BLaER1 treated with 17β-estradiol and CSF1 and Interleukin-3, amounts not matched to agents 10 nM and 100 nM (cell line): ENCODE data around the gene CIZ1.

Source experiments
- H3K27ac ChIP-seq, 11 experiments: shearing (Covaris generic); formaldehyde crosslinking; 2 replicates each; pipeline ENCODE4 v1.8.1; 2022
- H3K27me3 ChIP-seq, 11 experiments: shearing (Covaris generic); formaldehyde crosslinking; 2 replicates each; pipeline ENCODE4 v1.8.1; 2022
- H3K36me3 ChIP-seq, 11 experiments: shearing (Covaris generic); formaldehyde crosslinking; 2 replicates each; pipeline ENCODE4 v1.8.1; 2022
- H3K4me1 ChIP-seq, 10 experiments: shearing (Covaris generic); formaldehyde crosslinking; 2 replicates each; pipeline ENCODE4 v1.8.1; 2022
- H3K4me2 ChIP-seq, 11 experiments: shearing (Covaris generic); formaldehyde crosslinking; 2 replicates each; pipeline ENCODE4 v1.8.1; 2022
- H3K4me3 ChIP-seq, 10 experiments: shearing (Covaris generic); formaldehyde crosslinking; 2 replicates each; pipeline ENCODE4 v1.8.1; 2022
- H3K9ac ChIP-seq, 11 experiments: shearing (Covaris generic); formaldehyde crosslinking; 2 replicates each; pipeline ENCODE4 v1.8.1; 2022
- H3K9me3 ChIP-seq, 11 experiments: shearing (Covaris generic); formaldehyde crosslinking; replicated peaks in 1 of 11; 2 replicates each; pipeline ENCODE4 v1.8.1; 2022
- H4K20me1 ChIP-seq, 11 experiments: shearing (Covaris generic); formaldehyde crosslinking; 2 replicates each; pipeline ENCODE4 v1.8.1; 2022
- Cebpa-rat ChIP-seq, 11 experiments: shearing (Covaris generic); IDR thresholded peaks; 2 replicates each; pipeline ENCODE4 v1.8.1; 2022

The CIZ1 gene

GRCh38 chr9:128178806-128179431 lies 12.5 kb downstream of the CIZ1 start:
- H3K4me1 ChIP-seq, result no peaks in the 10 kb centered on the region
- H3K4me3 ChIP-seq, result no peak overlapping the region
- no peak overlapping the region for H3K27ac ChIP-seq
- no peaks in the 10 kb centered on the region for H3K27me3 ChIP-seq
- no peak overlapping the region for H3K9ac ChIP-seq
- no peak for TF ChIP-seq Cebpa-rat (IDR thresholded peaks at IDR 0.05)
- H4K20me1 ChIP-seq, result peaks cover 0 to 48% (median 4%) of the 10 kb centered on the region in 11 experiments; a peak in 8 of 22 replicates
- H3K36me3 ChIP-seq, result peaks cover 86 to 98% (median 91%) of the 10 kb centered on the region in 11 experiments
- peaks cover 0 to 25% (median 16%) of the 10 kb centered on the region in 11 experiments; a peak in 17 of 22 replicates for H3K9me3 ChIP-seq
- no peak overlapping the region for H3K4me2 ChIP-seq

GRCh38 chr9:128175726-128176125 lies 15.6 kb downstream of the CIZ1 start:
- Histone ChIP-seq H3K27me3 (no peaks in the 10 kb centered on the region), H4K20me1 (peaks cover 0 to 34% (median 4%) of the 10 kb centered on the region in 11 experiments; a peak in 9 of 22 replicates), H3K4me3 (no peak overlapping the region), H3K4me1 (peaks cover 0 to 11% (median 5%) of the 10 kb centered on the region in 10 experiments; a peak in 8 of 20 replicates), H3K9me3 (peaks cover 0 to 22% (median 16%) of the 10 kb centered on the region in 11 experiments; a peak in 17 of 22 replicates), H3K27ac (no peak overlapping the region; a peak in 1 of 22 replicates), H3K9ac (peak overlapping the region in 3 of 11 experiments; percentile 0 to 17 (median 8); a peak in 1 of 22 replicates), H3K4me2 (no peak overlapping the region), H3K36me3 (peaks cover 74 to 100% (median 83%) of the 10 kb centered on the region in 11 experiments)
- no peak for TF ChIP-seq Cebpa-rat (IDR thresholded peaks at IDR 0.05)

- no peak for TF ChIP-seq Cebpa-rat (IDR thresholded peaks at IDR 0.05)
- Histone ChIP-seq H3K27ac (no peak overlapping the region), H3K4me1 (peaks cover 0 to 11% (median 5%) of the 10 kb centered on the region in 10 experiments; a peak in 8 of 20 replicates), H3K9ac (0 out of 22 replicates have a peak overlapping the region, but pooled peaks of 2 of the 11 experiments have one; percentile 0 to 17), H3K4me3 (no peak overlapping the region), H3K36me3 (peaks cover 74 to 100% (median 83%) of the 10 kb centered on the region in 11 experiments), H3K4me2 (no peak overlapping the region), H3K9me3 (peaks cover 0 to 16% (median 11%) of the 10 kb centered on the region in 11 experiments; a peak in 17 of 22 replicates), H4K20me1 (peaks cover 0 to 38% (median 4%) of the 10 kb centered on the region in 11 experiments; a peak in 9 of 22 replicates), H3K27me3 (no peaks in the 10 kb centered on the region)
Measured at GRCh38 chr9:128175102-128175563, 16.2 kb downstream of the CIZ1 start.

GRCh38 chr9:128174062-128174461 lies 17.3 kb downstream of the CIZ1 start:
- H3K4me1 ChIP-seq, result peaks cover 0 to 11% (median 5%) of the 10 kb centered on the region in 10 experiments; a peak in 8 of 20 replicates
- no peak for TF ChIP-seq Cebpa-rat (IDR thresholded peaks at IDR 0.05)
- peaks cover 0 to 5% (median 2%) of the 10 kb centered on the region in 11 experiments; a peak in 12 of 22 replicates for H3K9me3 ChIP-seq
- peaks cover 0 to 49% (median 8%) of the 10 kb centered on the region in 11 experiments; a peak in 10 of 22 replicates for H4K20me1 ChIP-seq
- H3K4me3 ChIP-seq, result no peak overlapping the region
- no peak overlapping the region for H3K27ac ChIP-seq
- H3K27me3 ChIP-seq, result no peaks in the 10 kb centered on the region
- H3K36me3 ChIP-seq, result peaks cover 74 to 100% (median 83%) of the 10 kb centered on the region in 11 experiments
- no peak overlapping the region for H3K9ac ChIP-seq
- H3K4me2 ChIP-seq, result no peak overlapping the region

GRCh38 chr9:128169925-128170324 lies 21.4 kb downstream of the CIZ1 start:
- no peak overlapping the region for H3K27ac ChIP-seq
- no peak overlapping the region for H3K4me3 ChIP-seq
- no peaks in the 10 kb centered on the region for H3K9me3 ChIP-seq
- peaks cover 70 to 100% (median 83%) of the 10 kb centered on the region in 11 experiments for H3K36me3 ChIP-seq
- H3K27me3 ChIP-seq, result no peaks in the 10 kb centered on the region
- no peak for TF ChIP-seq Cebpa-rat (IDR thresholded peaks at IDR 0.05)
- peaks cover 0 to 11% (median 5%) of the 10 kb centered on the region in 10 experiments; a peak in 8 of 20 replicates for H3K4me1 ChIP-seq
- H3K9ac ChIP-seq, result no peak overlapping the region
- no peak overlapping the region for H3K4me2 ChIP-seq
- H4K20me1 ChIP-seq, result peaks cover 0 to 58% (median 20%) of the 10 kb centered on the region in 11 experiments; a peak in 13 of 22 replicates

GRCh38 chr9:128169492-128169891 lies 21.9 kb downstream of the CIZ1 start:
- H3K27me3 ChIP-seq, result no peaks in the 10 kb centered on the region
- no peak overlapping the region for H3K4me2 ChIP-seq
- no peak overlapping the region for H3K27ac ChIP-seq
- TF ChIP-seq Cebpa-rat (IDR thresholded peaks at IDR 0.05), result no peak
- H3K9me3 ChIP-seq, result no peaks in the 10 kb centered on the region
- H3K36me3 ChIP-seq, result peaks cover 71 to 100% (median 83%) of the 10 kb centered on the region in 11 experiments
- H3K4me1 ChIP-seq, result peaks cover 0 to 14% (median 7%) of the 10 kb centered on the region in 10 experiments; a peak in 12 of 20 replicates
- no peak overlapping the region for H3K9ac ChIP-seq
- H3K4me3 ChIP-seq, result no peak overlapping the region
- H4K20me1 ChIP-seq, result peaks cover 0 to 58% (median 23%) of the 10 kb centered on the region in 11 experiments; a peak in 13 of 22 replicates

GRCh38 chr9:128168731-128169308 lies 22.6 kb downstream of the CIZ1 start:
- Histone ChIP-seq H4K20me1 (peaks cover 0 to 65% (median 27%) of the 10 kb centered on the region in 11 experiments; a peak in 15 of 22 replicates), H3K9me3 (no peaks in the 10 kb centered on the region), H3K27ac (no peak overlapping the region), H3K27me3 (no peaks in the 10 kb centered on the region), H3K4me2 (no peak overlapping the region), H3K4me1 (peaks cover 0 to 21% (median 9%) of the 10 kb centered on the region in 10 experiments; a peak in 12 of 20 replicates), H3K4me3 (no peak overlapping the region), H3K9ac (no peak overlapping the region), H3K36me3 (peaks cover 71 to 100% (median 83%) of the 10 kb centered on the region in 11 experiments)
- no peak for TF ChIP-seq Cebpa-rat (IDR thresholded peaks at IDR 0.05)

GRCh38 chr9:128167209-128167608 lies 24.2 kb downstream of the CIZ1 start:
- Histone ChIP-seq H4K20me1 (peaks cover 0 to 81% (median 40%) of the 10 kb centered on the region in 11 experiments; a peak in 19 of 22 replicates), H3K9me3 (no peaks in the 10 kb centered on the region), H3K4me1 (peaks cover 0 to 30% (median 5%) of the 10 kb centered on the region in 10 experiments; a peak in 14 of 20 replicates), H3K4me2 (no peak overlapping the region), H3K4me3 (no peak overlapping the region), H3K27ac (no peak overlapping the region), H3K27me3 (no peaks in the 10 kb centered on the region), H3K9ac (no peak overlapping the region), H3K36me3 (peaks cover 77 to 100% (median 94%) of the 10 kb centered on the region in 11 experiments)
- TF ChIP-seq Cebpa-rat (IDR thresholded peaks at IDR 0.05), result no peak

- Histone ChIP-seq H3K27ac (no peak overlapping the region), H3K4me2 (no peak overlapping the region), H4K20me1 (peaks cover 0 to 91% (median 45%) of the 10 kb centered on the region in 11 experiments; a peak in 19 of 22 replicates), H3K4me3 (no peak overlapping the region), H3K9me3 (no peaks in the 10 kb centered on the region), H3K4me1 (peaks cover 7 to 36% (median 13%) of the 10 kb centered on the region in 10 experiments), H3K36me3 (peaks cover 75 to 96% (median 95%) of the 10 kb centered on the region in 11 experiments), H3K27me3 (no peaks in the 10 kb centered on the region), H3K9ac (no peak overlapping the region)
- no peak for TF ChIP-seq Cebpa-rat (IDR thresholded peaks at IDR 0.05)
Measured at GRCh38 chr9:128166169-128166568, 25.2 kb downstream of the CIZ1 start.
